Activated CD4-positive, alpha-beta T cell treated with anti-CD3 and anti-CD28 coated beads for 24 hours (primary cell): Measurements from ENCODE around the gene CHP1.
"Not testable (repeated sequence)": the region's sequence is repeated elsewhere in the genome, so short reads cannot be mapped to it uniquely, and the experiment has no call there.

Experiments
- DNase-seq, 2 donors: peaks; one replicate each; pipeline ENCODE4 v3.0.0-alpha.2; 2020; ENCODE audit warnings: low read depth in 2 of 2

Gene CHP1

DNA sequence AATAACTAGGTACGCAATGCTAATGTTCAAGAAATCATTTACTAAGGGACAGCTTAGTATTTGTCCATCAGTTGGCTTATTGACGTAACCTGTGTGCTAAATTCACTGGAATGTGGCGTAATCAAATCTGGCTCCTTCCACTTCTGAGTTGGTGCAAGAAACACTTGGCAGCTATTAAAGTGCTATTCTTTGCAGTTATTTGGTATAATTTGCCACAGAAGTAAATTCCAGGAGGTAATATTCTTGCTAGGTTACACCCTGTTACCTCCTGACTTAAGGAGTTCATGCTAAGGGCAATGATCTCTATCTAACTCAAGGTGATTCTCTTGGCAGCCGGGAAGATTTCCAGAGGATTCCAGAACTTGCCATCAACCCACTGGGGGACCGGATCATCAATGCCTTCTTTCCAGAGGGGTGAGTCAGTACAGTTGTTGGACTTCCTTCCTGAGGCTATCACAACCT is 25.5 kb downstream of the CHP1 start:
- no peak for DNase-seq

DNA sequence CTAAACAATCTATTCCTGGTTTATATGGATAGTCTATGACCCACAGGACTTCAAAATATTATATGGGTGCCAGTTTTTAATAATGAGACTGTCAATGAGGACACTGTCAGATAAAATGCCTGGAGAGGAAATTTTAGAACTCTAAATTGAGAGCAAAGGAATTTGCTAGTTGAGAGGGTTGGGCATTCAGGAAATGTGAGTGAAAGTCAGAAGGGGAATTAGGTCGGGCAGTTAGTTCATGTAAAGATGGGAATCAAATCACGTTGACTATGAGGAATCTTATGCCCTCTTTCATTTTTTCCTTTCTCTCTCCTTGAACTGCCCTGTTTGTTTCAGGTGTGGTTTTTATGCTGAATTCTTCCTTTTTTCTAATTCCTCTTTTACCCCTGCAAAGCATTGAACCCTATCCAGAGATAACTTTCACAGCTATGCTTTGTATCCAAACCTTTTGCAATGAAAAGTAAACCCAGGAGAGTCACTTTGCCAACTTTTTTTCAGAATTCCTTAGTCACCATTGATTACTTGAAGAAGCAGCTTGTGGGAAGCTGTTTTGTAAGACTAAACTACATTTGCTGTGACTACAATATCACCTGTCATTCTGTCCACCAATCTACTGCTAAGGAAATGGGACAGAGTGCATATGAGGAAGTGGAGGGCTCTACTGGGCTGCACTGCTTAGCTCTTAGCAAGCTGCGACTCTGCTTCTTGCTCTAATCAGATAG is 27.8 kb downstream of the CHP1 start:
- no peak for DNase-seq

DNA sequence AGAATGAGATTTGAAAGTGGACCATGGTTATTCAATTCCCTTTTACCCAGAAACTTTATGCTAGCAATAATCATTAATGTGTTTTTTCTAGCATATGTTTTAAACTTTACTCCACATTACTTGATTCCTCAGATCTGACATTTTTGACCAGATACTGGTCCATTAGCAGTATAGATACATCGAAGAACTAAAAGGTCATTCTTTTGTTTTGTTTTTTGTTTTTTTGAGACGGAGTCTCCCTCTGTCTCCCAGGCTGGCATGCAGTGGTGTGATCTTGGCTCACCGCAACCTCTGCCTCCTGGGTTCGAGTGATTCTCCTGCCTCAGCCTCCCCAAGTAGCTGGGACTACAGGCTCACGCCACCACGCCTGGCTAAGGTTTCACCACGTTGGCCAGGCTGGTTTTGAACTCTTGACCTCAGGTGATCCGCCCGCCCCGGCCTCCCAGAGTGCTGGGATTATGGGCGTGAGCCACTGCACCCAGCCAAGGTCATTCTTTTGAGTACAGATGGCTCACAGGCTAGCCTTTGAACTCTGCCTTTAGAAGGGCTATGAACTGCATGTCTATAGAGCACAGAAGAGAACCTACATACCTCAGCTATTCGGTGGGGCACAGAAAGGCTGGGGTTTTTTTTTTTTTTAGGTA is 28.6 kb downstream of the CHP1 start:
- no peak for DNase-seq

DNA sequence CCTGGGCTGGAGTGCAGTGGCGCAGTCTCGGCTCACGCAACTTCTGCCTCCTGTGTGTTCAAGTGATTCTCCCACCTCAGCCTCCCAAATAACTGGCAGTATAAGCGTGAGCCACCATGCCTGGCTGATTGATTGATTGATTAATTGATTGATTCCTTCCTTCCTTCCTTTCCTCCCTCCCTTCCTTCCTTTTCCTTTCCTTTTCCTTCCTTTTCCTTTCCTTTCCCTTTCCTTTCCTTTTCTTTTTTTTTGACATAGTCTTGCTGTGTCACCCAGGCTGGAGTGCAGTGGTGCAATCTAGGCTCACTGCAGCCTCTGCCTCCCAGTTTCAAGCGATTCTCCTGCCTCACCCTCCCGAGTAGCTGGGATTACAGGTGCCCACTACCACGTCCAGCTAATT is 29.9 kb downstream of the CHP1 start:
- DNase-seq: not testable (repeated sequence)

DNA sequence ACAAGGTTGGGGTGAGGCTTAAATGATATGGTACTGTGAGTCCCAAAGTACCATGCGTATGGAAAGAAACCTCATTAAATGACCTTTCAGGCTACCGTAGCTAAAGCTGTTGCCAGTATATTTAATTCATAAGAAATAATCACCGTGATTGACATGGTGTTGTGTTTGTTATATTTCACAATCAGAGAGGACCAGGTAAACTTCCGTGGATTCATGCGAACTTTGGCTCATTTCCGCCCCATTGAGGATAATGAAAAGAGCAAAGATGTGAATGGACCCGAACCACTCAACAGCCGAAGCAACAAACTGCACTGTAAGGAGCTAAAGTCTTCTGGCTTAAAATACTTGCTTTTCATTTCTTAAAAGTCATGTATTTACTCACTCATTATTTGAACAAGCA is 31.5 kb downstream of the CHP1 start:
- no peak for DNase-seq

DNA sequence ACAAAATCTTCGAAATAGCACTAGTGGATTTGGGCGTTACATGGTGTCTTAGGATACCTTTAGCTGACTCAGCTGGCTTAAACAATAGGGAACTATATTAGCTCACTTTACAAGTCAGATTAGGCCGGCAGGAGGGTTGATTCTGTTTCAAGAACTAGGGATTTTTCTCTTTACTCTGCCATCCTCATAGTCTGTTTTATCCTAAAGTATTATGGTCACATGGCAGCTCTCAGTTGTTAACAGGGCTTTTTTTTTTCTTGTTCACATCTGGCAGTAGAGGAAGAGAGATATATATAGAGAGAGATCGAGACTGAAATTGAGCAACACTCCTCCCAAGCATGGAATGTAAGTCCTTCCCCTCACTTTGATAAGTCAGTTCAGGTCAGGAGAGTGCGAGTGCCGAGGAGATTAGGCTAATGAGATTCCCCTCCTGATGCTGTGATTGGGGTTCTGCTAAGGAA is 32.9 kb downstream of the CHP1 start:
- no peak for DNase-seq

DNA sequence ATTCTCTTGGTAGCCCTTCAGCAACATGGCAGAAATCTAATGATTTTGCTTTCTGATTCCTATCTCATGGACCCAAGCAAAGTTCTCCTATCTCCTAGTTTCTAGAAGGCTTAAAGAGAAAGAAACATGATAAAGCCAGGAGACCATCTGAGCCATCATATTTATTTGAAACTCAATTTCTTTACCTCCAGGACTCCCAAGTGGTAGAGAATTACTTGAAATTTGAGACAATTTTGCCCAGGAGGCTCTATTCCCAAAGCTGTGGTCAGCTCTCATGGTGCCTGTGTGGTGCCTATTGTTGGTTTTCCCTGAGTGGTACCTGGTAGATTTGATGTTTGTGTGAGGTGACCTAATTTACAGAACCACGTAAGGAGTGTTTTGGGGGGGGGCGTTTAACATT is 38.8 kb downstream of the CHP1 start:
- no peak for DNase-seq

DNA sequence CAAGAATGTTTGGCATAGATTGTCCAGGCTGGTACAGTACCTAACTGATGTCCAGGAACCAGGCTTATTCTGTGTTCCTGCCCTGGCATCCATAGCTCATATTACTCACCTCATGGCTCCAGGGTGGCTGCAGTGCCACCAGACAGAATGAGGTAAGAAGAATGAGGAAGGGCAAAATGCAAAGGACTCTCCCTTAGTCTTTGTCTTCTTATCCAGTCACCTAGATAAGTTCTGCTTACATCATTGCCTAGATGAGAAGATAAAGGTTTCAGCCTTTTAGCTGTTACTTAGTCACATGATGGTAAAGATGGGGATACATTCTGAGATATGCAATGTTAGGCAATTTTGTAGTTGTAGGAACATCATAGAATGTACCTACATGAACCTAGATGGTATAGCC is 45.8 kb downstream of the CHP1 start:
- no peak for DNase-seq

DNA sequence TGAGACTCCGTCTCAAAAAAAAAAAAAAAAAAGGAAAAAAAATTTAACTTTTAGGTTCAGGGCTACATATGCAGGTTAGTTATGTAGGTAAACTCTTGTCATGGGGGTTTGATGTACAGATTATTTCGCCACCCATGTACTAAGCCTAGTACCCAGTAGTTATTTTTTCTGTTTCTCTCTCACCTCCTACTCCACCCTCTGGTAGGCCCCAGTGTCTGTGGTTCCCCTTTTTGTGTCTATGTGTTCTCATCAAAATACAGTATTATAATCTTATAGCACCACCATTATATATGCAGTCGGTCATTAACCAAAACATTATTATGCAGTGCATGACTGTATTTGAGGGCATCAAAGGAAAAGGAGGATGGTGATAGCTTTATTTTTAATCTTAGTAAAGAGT is 47.3 kb downstream of the CHP1 start:
- no peak for DNase-seq

DNA sequence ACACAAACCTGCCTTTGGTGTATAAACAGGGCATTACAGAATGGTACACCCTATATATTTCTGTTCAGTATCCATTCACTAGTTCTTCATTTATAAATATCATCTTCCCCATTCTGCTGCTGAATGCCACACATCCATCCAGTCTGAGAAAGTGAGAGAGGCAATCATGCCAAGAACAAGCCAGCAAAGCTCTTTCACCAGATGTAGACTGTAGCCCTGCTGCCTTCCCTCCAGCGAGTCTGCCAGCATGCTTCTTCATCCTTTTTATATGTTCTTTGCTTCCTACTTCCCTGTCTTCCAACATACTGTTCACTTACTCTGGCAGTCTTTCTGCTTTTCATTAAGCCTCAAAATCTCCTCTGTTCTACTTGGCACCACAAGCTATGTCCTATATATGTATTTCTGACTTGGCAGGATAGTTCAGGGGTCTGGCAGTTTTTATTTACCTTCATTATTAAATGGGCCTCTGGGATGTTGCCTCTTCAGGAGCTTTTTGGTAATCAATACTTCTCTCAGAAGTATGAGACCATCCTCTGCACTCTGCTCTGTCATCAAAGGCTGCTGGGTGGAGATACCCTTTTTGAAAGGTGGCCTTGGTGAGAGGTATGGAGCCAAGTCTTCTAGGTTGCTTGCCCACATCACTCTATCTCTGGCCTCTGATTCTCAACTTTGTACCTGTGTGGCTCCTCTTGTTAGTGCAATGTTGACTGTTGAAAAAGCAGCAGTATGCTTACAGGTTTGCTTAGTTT is 48.6 kb downstream of the CHP1 start:
- DNase-seq: no peak

DNA sequence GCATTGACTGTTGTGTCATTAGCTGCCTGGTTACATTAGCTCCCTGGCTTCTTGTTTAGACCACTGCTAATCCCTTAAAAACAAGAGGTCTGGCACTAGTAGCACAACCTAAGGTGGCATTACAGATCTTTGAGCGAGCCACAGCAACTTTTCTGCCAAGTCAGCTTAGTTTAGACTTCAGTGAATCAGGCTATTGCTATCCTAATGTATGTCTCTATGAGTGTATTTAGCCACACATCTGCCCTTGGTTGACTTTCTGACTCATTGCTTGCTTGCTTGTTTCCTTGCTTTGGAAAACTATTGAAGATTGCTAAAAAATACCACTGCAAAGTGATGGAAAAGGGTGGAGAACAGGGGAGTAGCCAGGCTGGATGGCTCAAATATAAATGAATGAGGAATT is 50.2 kb downstream of the CHP1 start:
- DNase-seq: no peak

DNA sequence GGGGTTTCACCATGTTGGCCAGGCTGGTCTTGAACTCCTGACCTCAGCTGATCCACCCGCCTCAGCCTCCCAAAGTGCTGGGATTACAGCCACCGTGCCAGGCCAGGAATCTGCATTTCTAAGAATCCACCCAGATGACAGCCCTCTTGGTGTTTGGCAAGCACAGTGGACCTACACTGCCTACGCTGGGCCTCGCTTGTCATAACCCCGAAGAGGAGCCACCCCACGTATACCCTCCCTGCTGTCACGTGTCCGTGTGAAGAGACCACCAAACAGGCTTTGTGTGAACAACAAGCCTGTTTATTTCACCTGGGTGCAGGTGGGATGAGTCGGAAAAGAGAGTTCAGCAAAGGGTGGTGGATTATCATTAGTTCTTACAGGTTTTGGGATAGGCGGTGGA is 51.4 kb downstream of the CHP1 start:
- not testable (repeated sequence) for DNase-seq

DNA sequence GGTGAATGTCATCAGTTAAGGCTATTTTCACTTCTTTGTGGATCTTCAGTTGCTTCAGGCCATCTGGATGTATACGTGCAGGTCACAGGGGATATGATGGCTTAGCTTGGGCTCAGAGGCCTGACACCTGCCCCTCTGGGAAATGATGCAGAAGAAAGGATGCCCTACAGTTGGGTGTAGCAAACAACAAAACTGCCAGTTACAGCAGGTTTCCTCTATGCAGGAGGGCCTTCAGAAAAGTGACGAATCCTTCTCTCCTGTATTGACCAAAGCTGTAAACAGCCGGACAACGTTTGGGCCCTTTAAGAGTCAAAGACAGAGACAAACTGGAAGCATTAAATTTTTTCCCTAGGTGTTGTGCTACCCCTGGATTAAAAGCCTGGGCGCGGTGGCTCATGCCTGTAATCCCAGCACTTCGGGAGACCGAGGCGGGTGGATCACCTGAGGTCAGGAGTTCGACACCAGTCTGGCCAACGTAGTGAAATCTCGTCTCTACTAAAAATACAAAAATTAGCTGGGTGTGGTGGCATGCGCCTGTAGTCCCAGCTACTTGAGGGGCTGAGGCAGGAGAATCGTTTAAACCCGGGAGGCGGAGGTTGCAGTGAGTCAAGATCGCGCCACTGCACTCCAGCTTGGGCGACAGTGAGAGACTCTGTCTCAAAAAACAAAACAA is 52.0 kb downstream of the CHP1 start:
- DNase-seq: not testable (repeated sequence)

DNA sequence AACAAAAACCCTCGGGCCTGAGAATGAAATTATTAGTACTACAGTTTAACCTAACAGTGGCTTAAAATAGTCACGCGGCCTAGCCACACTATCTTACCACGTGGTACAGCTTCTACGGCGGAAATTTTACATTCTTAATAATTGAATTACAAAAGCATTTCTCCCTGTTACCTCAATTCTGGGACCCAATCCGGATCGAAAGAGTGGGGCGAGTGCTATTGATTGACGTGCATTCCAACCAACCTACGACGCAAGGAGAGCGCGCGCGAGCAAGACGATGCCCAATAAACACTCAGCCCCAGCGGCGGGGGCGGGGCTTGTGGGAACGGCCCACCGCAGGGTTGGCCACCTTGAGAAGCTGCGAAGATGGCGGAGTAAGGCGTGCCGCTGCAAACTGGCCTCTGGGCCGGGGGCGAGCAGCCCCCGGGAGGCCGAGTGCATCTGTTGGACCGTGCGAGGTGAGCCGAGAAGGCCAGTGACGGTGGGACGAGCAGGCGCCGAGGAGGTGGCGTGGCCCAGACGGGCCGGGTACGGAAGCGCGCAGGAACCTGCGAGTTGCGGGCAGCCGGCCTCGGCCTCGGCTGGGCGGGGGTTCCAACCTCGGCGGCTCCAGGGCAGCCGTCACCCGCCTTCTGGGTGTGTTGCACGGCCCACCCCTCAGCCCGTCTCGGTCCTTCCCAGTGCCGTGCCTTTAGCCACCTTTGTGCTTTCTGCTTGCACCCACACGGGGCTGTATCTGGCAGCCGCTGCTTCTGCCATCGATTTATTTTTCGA is 52.8 kb downstream of the CHP1 start:
- peak; percentile 97 for DNase-seq

DNA sequence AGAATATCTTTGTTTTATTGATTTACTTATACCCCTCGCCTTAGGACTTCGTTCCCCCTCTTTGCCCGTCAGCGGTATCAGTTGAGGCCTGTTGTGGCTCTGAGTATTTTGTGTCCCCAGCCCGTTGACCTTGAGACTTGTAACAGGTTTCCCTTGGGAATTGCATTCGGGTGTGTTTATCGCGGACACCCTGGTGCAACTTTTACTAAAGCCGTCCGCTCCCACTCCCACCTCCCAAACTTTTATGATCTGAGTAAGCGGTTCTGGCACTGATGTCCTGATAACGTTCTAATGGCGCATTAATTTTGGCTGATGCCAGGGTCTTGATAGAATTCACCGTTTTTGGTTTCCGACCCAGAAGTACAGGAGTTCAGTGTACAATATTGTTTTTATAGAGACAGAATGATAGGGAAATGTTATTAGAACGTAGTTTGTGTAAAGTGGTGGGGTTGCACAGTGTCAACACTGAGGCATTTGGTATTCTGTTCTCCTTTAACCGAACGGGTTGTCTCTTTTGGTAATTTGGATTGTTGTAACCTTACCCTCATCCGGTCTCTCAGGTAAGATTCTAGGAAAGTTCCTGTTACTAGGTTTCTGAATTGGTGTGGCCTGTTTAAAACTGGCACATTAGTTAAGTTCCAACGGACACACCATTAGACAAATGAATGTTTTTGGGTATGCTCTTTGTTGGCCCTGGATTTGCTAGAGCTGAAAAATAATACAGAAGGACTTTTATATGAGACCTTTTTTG is 53.5 kb downstream of the CHP1 start:
- DNase-seq: no peak

DNA sequence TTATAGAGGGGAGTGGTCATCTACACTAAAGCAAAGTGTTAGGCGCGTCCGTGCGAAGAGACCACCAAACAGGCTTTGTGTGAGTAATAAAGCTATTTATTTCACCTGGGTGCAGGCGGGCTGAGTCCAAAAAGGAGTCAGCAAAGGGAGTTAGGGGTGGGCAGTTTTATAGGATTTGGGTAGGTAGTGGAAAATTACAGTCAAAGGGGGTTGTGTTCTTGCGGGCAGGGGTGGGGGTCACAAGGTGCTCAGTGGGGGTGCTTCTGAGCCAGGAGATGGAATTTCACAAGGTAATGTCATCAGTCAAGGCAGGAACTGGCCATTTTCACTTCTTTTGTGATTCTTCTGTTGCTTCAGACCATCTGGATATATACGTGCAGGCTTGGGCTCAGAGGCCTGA is 54.2 kb downstream of the CHP1 start:
- no peak for DNase-seq

DNA sequence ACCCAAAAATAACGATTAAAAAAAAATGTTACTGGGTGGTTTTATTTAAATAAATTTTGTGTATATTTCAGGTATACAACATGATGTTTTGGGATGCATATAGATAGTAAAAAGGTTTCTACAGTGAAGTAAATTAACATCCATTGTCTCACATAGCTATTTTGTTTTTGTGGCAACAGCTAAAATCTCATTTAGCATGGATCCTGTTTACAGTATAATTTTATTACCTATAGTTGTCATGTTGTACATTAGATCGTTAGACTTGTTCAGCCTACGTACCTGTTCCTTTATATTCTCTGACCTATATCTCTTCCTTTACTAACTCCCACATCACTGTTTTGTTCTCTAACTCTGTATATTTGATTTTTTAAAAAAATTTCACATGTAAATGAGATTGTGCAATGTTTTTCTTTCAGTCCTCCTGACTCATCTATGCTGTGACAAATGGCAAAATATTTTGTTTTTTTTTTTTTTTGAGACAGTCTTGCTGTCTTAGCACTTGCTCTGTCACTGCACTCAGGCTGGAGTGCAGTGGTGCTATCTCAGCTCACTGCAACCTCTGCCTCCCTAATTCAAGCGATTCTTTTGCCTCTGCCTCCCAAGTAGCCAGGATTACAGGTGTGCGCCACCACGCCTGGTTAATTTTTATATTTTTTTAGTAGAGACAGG is 55.7 kb downstream of the CHP1 start:
- DNase-seq: no peak

DNA sequence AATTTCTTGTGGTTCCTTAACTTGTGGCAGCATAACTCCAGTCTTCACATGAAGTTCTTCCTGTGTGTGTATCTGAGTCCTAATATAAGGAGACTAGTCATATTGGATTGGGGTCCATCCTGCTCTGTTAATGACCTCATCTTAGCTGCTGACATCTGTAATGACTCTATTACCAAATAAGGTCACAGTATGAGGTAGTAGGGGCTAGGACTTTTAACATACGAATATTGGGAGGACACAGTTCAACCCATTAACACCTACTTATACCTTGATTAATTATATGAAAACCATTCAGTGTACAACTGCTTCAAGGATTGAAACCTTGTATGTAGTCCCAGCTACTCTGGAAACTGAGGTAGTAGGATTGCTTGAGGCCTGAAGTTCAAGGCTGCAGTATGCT is 57.4 kb downstream of the CHP1 start:
- no peak for DNase-seq

DNA sequence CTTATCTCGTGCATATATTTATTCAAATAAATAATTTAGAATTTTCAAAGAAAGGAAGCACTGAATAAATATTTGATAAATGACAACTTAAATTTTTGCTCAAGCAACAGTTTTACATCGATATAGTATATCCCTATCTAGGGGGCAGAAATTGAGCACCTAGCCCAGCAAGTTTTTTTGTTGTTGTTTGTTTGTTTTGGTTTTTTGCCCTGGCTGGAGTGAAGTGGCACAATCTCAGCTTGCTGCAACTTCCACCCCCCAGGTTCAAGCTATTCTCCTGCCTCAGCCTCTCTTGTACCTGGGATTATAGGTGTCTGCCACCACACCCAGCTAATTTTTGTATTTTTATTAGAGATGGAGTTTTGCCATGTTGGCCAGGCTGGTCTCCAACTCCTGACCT is 58.9 kb downstream of the CHP1 start:
- DNase-seq: no peak

DNA sequence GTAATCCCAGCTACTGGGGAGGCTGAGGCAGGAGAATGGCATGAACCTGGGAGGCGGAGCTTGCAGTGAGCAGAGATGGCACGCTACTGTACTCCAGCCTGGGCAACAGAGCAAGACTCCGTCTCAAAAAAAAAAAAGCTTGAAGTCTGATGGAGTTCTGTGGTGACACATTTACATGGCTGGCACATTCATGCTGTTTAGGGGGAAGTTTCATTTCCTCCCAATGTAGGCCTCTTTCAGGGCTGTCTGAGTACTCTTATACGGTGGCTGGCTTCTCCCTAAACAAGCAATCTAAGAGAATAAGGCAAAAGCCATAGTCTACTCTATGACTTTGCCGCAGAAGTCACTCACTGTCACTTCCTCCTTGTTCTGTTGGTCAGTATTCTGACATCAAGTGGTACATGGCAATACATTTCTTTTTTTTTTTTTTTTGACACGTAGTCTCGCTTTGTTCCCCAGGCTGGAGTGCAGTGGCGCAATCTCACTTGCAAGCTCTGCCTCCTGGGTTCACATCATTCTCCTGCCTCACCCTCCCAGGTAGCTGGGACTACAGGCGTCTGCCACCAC is 60.1 kb downstream of the CHP1 start:
- DNase-seq: no peak
